Stimulated activated CD8-positive, alpha-beta memory T cell treated with anti-CD3 and anti-CD28 coated beads, Interleukin-15, amount 100 ng/mL, for 4 hours (primary cell): ENCODE data around the gene HP.
A peak's percentile ranks its signal among the peaks of the same experiment; 100 is the strongest.
"Not testable (repeated sequence)": the region's sequence is repeated elsewhere in the genome, so short reads cannot be mapped to it uniquely, and the experiment has no call there.

Source experiments
- DNase-seq, 2 donors: peaks; one replicate each; pipeline ENCODE4 v3.0.0-alpha.2; 2020; ENCODE audit warnings: low read depth in 2 of 2

The HP gene, protein sequence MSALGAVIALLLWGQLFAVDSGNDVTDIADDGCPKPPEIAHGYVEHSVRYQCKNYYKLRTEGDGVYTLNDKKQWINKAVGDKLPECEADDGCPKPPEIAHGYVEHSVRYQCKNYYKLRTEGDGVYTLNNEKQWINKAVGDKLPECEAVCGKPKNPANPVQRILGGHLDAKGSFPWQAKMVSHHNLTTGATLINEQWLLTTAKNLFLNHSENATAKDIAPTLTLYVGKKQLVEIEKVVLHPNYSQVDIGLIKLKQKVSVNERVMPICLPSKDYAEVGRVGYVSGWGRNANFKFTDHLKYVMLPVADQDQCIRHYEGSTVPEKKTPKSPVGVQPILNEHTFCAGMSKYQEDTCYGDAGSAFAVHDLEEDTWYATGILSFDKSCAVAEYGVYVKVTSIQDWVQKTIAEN

GRCh38 chr16:72054254-72054847 lies at the start of gene HP:
TSS of gene HP (plus strand) at chr16:72054505. CDS start at chr16:72054653, 148 bp downstream.
- not testable (repeated sequence) for DNase-seq

DNA sequence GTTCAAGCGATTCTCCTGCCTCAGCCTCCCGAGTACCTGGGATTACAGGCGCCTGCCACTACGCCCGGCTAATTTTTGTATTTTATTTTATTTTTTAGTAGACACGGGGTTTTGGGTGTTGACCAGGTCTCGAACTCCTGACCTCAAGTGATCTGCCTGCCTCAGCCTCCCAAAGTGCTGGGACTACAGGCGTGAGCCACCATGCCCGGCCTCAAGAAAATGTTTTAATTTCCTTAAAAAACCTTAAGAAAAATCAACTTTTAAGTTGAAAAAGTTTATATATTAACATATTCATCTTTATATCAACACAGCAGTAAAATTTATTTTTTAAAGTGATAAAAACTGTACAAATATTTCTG lies 46.3 kb upstream of the HP start:
- DNase-seq = not testable (repeated sequence)

DNA sequence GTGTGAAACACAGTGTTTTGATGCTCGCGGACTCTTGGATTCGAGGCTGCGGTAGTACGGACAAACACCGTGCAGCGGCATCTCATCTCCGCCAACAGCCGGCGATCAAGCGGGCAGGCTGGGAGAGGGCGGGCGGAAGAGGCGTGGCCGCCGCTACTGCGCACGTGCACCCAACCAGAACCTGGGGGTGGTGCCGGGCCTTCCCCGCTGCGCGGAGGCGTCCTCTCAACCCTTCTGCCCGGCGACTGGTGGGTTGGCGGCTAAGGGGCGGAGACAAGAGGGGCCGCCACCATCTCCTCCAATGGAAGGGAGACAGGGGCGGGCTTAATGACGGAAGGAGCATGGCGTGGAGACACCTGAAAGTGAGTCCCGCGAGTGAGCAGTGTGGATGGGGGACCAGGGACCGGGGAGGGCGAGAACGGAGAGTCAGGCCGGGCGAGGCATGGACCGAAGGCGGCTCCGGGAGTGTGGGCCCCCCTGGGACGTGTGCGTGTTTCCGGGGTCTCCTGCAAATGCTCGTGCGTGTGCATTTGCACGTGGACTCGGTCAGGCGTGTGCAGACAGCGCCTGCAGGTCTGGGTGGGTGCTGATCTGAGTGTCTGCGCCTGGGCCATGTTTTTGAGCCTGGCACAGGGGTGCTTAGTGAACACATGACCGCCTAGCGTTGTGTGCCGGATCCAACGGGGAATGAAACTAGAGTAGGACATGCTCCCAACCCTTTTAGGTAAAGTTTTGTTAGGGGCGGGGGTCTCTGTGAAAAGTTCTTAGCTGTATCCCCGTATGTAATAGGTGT lies 45.7 kb upstream of the HP start, which contains the start of gene DHODH:
Gene DHODH (plus strand): TSS at position 321 of the 793 bp plus-strand sequence. CDS start 21 bp downstream, at position 342.
- DNase-seq = peak; percentile 97

DNA sequence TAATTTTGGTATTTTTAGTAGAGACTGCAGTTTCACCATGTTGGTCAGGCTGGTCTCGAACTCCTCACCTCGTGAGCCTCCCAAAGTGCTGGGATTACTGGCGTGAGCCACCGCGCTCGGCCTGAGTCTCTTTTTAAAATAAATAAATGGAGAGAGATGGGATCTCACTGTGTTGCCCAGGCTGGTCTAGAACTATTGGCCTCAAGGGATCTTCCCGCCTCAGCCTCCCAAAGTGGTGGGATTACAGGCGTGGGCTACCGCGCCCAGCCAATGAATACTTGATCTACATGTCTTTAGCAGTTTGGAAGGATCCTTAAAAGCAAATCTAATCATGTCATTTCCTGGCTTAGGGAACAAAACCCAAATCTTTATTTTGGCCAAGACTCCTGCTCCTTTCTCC lies 44.5 kb upstream of the HP start:
- no peak for DNase-seq

- DNase-seq = no peak
Observed at GRCh38 chr16:72012607-72013006, 41.7 kb upstream of the HP start.

GRCh38 chr16:72013389-72013788 lies 40.9 kb upstream of the HP start:
- no peak for DNase-seq

DNA sequence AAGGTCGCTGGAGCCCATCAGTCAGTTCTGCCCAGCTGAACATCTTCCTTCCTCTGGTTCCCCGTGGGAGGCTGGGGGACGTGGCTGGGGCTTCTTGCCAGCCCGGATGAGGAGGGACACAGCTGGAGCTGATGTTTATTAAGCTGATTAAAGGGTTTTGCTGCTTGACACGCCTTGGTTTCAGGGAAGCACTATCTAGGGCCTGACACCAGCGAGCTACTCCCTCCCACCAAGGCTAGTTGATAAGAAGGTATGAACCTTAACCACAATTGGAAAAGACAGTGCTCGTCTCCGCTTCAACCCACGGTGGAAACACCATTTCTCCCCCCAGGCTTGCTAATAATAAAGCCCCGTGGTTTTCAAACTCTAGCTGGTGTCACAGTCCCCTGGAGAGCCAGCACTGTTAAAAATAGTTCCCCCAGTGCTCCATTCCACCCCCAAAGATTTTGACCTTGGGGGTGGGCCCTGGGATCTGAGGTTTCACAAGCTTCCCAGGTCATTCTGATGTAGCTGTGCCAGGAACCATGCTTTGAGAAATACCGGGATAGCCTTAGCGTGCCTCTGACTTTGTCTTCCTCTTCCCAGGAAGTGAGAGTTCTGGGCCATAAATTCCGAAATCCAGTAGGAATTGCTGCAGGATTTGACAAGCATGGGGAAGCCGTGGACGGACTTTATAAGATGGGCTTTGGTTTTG lies 40.3 kb upstream of the HP start:
- no peak for DNase-seq

DNA sequence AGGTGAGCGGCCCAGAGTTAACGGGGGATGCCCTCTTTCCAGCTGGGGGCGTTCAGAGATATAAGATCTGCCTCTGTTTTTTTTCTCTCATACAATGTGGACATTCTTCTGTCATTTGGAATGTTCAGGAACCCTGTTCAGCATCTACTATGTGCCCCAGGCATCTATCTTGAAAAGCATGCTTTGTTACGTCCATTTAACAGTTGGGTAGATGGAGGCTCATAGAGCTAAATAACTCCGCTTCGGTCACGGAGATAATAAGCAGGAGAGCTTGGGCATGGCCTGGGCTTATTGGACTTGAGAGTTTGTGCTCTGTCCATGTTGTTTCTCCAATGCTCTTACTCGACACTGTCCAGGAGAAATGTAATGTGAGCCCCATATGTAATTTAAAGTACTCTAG lies 39.6 kb upstream of the HP start:
- no peak for DNase-seq

DNA sequence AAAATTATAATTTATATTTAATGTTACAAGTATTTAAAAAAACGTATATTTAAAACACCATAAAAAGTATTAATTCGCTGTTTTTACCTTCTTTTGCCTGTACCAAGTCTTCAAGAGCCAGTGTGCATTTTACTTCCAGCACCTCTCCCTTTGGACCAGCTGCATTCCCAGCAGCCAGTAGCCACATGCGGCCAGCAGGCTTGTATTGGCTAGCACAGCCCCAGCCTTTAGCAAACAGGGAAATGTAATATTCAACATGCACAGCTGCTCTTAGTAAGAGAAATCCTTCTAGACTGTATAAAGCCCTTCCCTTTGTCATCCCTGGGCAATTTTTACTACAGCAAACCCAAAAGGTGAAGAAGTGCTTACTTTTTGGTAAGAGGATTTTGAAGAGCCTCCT lies 39.2 kb upstream of the HP start:
- no peak for DNase-seq

GRCh38 chr16:72018470-72018869 lies 35.8 kb upstream of the HP start:
- no peak for DNase-seq

DNA sequence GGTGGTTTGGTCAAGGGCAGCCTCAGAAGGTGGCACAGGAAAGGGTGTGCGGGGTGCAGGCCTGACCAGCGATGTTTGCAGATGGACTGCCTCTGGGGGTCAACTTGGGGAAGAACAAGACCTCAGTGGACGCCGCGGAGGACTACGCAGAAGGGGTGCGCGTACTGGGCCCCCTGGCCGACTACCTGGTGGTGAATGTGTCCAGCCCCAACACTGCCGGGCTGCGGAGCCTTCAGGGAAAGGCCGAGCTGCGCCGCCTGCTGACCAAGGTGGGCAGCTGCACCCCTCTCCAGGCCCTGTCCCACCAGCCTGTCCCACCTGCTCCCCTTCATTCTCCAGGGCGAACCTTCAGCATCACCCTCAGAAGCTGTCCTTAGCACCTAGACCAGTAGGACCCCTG lies 33.3 kb upstream of the HP start:
- DNase-seq = no peak

GRCh38 chr16:72022127-72022526 lies 32.2 kb upstream of the HP start:
- DNase-seq = no peak

- no peak for DNase-seq
Observed at GRCh38 chr16:72023962-72024361, 30.3 kb upstream of the HP start.

DNA sequence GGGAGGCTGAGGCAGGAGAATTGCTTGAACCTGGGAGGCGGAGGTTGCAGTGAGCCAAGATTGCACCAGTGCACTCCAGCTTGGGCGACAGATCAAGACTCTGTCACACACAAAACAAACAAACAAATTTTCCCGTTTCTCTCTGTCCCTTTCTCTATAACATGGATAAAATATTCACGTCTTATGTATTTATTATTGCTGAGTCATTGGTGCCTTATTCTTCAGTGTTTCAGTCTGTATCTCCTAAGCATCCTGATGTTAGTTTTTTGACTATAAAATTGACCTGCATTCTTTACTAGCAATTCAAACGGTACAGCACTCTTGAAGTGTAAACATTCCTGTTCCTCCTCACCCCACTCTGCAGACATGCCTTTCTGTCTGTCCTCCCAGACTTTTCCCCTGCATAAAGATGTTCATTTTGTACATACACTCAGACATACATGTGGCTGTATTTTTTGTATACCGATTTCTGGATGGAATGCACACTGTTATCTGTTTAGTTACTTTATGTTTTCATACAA lies 29.4 kb upstream of the HP start:
- DNase-seq = no peak

DNA sequence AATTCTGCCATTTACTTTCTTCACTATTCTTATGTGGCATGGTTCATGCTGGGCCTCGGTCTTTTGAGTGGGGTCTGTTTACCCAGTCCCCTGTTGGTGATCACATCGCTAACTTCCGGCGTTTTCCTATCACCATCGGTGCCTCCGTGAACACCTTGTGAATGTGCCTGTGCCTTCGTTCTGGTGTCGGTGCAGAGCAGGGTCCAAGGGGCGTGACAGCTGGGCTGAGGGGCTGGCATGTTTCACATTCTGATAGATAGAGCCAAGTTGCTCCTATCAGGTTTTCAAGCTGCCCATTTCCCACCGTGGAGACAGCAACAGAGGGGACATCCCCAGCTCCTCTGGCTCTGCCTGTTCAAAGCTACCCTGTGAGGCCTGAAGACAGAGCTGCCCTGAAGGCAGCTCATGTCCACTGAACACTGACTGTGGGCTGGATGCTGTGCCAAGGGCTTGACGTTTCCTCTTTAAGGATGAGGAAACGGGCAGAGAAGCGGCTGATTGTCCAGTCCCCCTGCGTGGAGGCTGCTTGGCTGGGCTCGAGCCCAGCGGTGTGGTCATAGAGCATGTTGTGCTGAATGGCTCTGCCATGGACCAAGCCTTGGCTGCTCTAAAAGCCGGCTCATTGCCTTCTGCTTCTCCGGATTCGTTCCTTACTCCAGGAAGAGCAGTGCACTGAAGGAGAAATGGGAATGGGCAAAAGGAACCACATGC lies 28.7 kb upstream of the HP start:
- no peak for DNase-seq

DNA sequence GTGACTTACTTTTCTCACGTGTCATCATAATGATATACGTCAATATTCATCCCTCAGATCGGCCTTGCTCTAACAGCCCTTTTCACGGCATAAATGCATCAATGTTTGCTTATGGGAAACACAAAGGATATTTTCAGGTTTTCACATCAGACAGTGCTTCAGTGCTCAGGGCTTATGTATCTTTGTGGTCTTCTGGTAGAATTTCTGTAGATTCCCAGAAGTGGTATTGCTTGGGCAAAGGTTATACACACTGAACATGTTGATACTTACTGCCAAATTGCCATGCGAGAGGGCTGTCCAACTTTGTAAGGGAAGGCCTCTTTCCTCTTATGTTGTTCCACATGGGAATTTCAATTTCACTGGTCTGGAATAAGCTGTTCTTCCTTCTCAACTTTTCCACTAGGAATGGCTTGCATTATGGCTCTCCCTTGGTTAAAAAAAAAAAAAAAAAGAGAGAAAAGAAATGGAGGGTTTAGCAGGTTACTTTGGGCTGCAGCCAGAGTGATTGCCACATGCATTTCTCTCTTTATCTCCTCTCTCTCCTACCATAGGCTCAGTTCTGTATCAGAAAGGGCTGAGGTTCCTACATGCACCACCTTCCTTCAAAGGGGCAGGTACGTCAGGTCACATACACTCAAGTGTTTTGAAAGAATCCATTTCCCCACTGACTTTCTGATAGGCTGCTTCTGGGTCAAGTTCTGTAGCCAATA lies 26.5 kb upstream of the HP start:
- DNase-seq = no peak

- DNase-seq = no peak
Observed at GRCh38 chr16:72029567-72030271, 24.6 kb upstream of the HP start.

- no peak for DNase-seq
Observed at GRCh38 chr16:72033437-72033836, 20.9 kb upstream of the HP start.

GRCh38 chr16:72036098-72036497 lies 18.2 kb upstream of the HP start:
- no peak for DNase-seq

DNA sequence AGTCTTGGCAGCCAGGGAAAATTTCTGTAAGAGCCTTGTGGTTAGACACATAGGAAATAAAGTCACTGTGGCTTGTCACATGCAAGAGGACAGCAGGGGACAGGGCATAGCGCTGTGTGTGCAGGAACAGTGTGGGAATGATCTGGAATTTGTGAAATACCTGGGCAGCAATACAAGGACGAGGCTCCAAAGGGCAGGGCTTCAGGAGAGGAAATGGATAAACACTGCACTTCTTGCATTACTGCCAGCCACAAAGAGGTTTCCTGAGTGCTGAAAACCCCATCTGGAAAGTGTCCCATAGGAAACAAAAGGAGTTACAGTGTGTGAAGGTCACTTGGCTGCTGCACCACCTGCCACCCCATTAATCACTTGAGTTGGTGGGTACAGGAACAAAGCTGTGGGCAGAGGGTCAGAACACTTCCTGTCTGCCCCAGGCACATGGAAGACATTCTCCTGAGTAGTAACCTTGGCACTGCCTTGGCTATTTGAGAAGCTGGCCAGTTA lies 12.1 kb upstream of the HP start:
- no peak for DNase-seq
